Tibial nerve (tissue), 4 donors: ENCODE results near the gene XPNPEP1. TPM values are rescaled to one million over a fixed set of nuclear protein-coding genes. Genes with fewer than 3 reads are reported as not detected.
A peak's percentile ranks its signal among the peaks of the same experiment; 100 is the strongest.

Experiments
- DNase-seq, 2 donors: peaks; one replicate each; pipeline ENCODE4 v3.0.0-alpha.2; 2019; ENCODE audit warnings: low spot score in 2 of 2
- H3K27ac ChIP-seq, 4 donors: fragments of 200-600 bp; sonication (generic) in 3 of 4; one replicate each; pipeline ENCODE4 v1.5.1; 2017 to 2019; ENCODE audit warnings: mild to moderate bottlenecking in 1 of 4
- H3K27me3 ChIP-seq, 2 donors: fragments of 200-600 bp; sonication (generic) in 1 of 2; one replicate each; pipeline versions ENCODE4 v1.5.1 to v1.6.0; 2017 to 2019
- H3K36me3 ChIP-seq, 3 donors: fragments of 200-600 bp; sonication (generic); one replicate each; pipeline ENCODE4 v1.5.1; 2018 to 2019
- H3K4me1 ChIP-seq, 4 donors: fragments of 200-600 bp; sonication (generic) in 3 of 4; one replicate each; pipeline ENCODE4 v1.5.1; 2017 to 2019
- H3K4me3 ChIP-seq, 4 donors: fragments of 200-600 bp; sonication (generic) in 3 of 4; one replicate each; pipeline ENCODE4 v1.5.1; 2017 to 2019; ENCODE audit warnings: mild to moderate bottlenecking in 1 of 4, moderate library complexity in 1 of 4
- H3K9me3 ChIP-seq, 4 donors: fragments of 200-600 bp; sonication (generic) in 3 of 4; one replicate each; pipeline ENCODE4 v1.5.1; 2017 to 2019
- CTCF ChIP-seq, 5 experiments: fragments of 200-600 bp in 3 of 5; fragments of 450-650 bp in 2 of 5; sonication (generic) in 3 of 5; IDR thresholded peaks; one replicate each; pipeline ENCODE4 v1.5.1; 2016 to 2019; ENCODE audit warnings: antibody characterized with exemption in 5 of 5, mild to moderate bottlenecking in 3 of 5, moderate library complexity in 2 of 5
- EP300 ChIP-seq, 2 donors: sonication (generic); formaldehyde crosslinking; IDR thresholded peaks; one replicate each; pipeline ENCODE4 v1.6.1; 2017; ENCODE audit warnings: antibody characterized with exemption in 2 of 2, mild to moderate bottlenecking in 1 of 2
- POLR2A ChIP-seq, 2 donors: fragments of 450-650 bp; IDR thresholded peaks; one replicate each; pipeline ENCODE4 v1.6.1; 2017; ENCODE audit warnings: antibody characterized with exemption in 2 of 2, mild to moderate bottlenecking in 2 of 2, moderate library complexity in 2 of 2
- WGBS, 2 donors: methylation state at CpG; one replicate each; pipeline ENCODE4 v1.1.5; 2018; 5-methylcytosine and 5-hydroxymethylcytosine counted together
- total RNA-seq, 4 donors: library from RNA; depleted of rRNA; stranded (reverse); fragments of >200 nt; gene quantifications; one replicate each; pipeline ENCODE4 v1.1.0, GENCODE V29; 2016

Gene XPNPEP1
- total RNA-seq, 4 donors from 2014 or later, result 41.0 to 99.3 (median 62.4) TPM

- Histone ChIP-seq H3K27me3 (no peaks in the 10 kb centered on the region), H3K4me1 (no peaks in the 10 kb centered on the region), H3K9me3 (peaks cover 0 to 20% (median 1%) of the 10 kb centered on the region in 4 donors), H3K36me3 (peaks cover 0 to 100% (median 6%) of the 10 kb centered on the region in 3 donors), H3K4me3 (no peak overlapping the region), H3K27ac (no peak overlapping the region)
- TF ChIP-seq EP300 (IDR thresholded peaks at IDR 0.05) (no peak), POLR2A (IDR thresholded peaks at IDR 0.05) (no peak), CTCF (IDR thresholded peaks at IDR 0.05) (no peak)
- 89 to 95% methylated on average over 4 of the region's 4 CpGs for WGBS, 2 donors
- no peak for DNase-seq
Observed at GRCh38 chr10:109866995-109867635, 56.2 kb downstream of the XPNPEP1 start.

- Histone ChIP-seq H3K27me3 (no peaks in the 10 kb centered on the region), H3K4me3 (no peak overlapping the region), H3K36me3 (peaks cover 0 to 95% (median 6%) of the 10 kb centered on the region in 3 donors), H3K4me1 (no peaks in the 10 kb centered on the region), H3K27ac (no peak overlapping the region), H3K9me3 (peaks cover 0 to 21% (median 1%) of the 10 kb centered on the region in 4 donors)
- no peak for TF ChIP-seq EP300 (IDR thresholded peaks at IDR 0.05)
- TF ChIP-seq CTCF (IDR thresholded peaks at IDR 0.05), result peak in 1 of 5 experiments; percentile 14
- no peak for DNase-seq
- WGBS, 2 donors, result 69 to 70% methylated on average over 8 of the region's 8 CpGs
Observed at GRCh38 chr10:109866168-109866994, 56.9 kb downstream of the XPNPEP1 start.

- Histone ChIP-seq H3K27me3 (no peaks in the 10 kb centered on the region), H3K36me3 (peaks cover 0 to 69% (median 6%) of the 10 kb centered on the region in 3 donors), H3K9me3 (peaks cover 0 to 21% (median 1%) of the 10 kb centered on the region in 4 donors), H3K4me3 (no peak overlapping the region), H3K27ac (no peak overlapping the region), H3K4me1 (no peaks in the 10 kb centered on the region)
- 93 to 94% methylated on average over 2 of the region's 2 CpGs for WGBS, 2 donors
- DNase-seq, result no peak
- no peak for TF ChIP-seq POLR2A (IDR thresholded peaks at IDR 0.05)
- no peak for TF ChIP-seq EP300 (IDR thresholded peaks at IDR 0.05)
- TF ChIP-seq CTCF (IDR thresholded peaks at IDR 0.05), result no peak
Observed at GRCh38 chr10:109863775-109864174, 59.5 kb downstream of the XPNPEP1 start.

- peaks cover 0 to 59% (median 5%) of the 10 kb centered on the region in 3 donors for H3K36me3 ChIP-seq
- H3K27ac ChIP-seq, result no peak overlapping the region
- H3K4me1 ChIP-seq, result no peaks in the 10 kb centered on the region
- H3K4me3 ChIP-seq, result no peak overlapping the region
- no peak for DNase-seq
- no peaks in the 10 kb centered on the region for H3K27me3 ChIP-seq
- H3K9me3 ChIP-seq, result peaks cover 0 to 21% (median 1%) of the 10 kb centered on the region in 4 donors
- no peak for TF ChIP-seq CTCF (IDR thresholded peaks at IDR 0.05)
- TF ChIP-seq EP300 (IDR thresholded peaks at IDR 0.05), result no peak
- no peak for TF ChIP-seq POLR2A (IDR thresholded peaks at IDR 0.05)
Observed at GRCh38 chr10:109862738-109863137, 60.6 kb downstream of the XPNPEP1 start.

GRCh38 chr10:109862041-109862440 lies 61.3 kb downstream of the XPNPEP1 start:
- WGBS, 2 donors, result 60 to 70% methylated on average over 6 of the region's 6 CpGs
- Histone ChIP-seq H3K9me3 (peaks cover 0 to 21% (median 1%) of the 10 kb centered on the region in 4 donors), H3K4me1 (no peaks in the 10 kb centered on the region), H3K4me3 (no peak overlapping the region), H3K27me3 (no peaks in the 10 kb centered on the region), H3K27ac (no peak overlapping the region), H3K36me3 (peaks cover 0 to 52% (median 0%) of the 10 kb centered on the region in 3 donors)
- DNase-seq, result no peak
- TF ChIP-seq POLR2A (IDR thresholded peaks at IDR 0.05) (no peak), EP300 (IDR thresholded peaks at IDR 0.05) (no peak), CTCF (IDR thresholded peaks at IDR 0.05) (no peak)
